SK-N-SH (cell line): Measurements from ENCODE around the gene KAT8. TPM values are rescaled to one million over a fixed set of nuclear protein-coding genes. Genes with fewer than 3 reads are reported as not detected.

Experiments used
- CTCF ChIA-PET: fragments of 300-600, 350-600 bp; formaldehyde crosslinking; extraction: SDS; loops from one replicate; lab custom pipeline; 2021; lab: Yijun Ruan, JAX
- POLR2A ChIA-PET: fragments of 350-600 bp; sonication (Branson Sonifier 250); formaldehyde crosslinking; extraction: SDS; loops from one replicate; lab custom pipeline; 2020; ENCODE audit warnings: antibody characterized with exemption, inconsistent platforms; lab: Yijun Ruan, JAX
- DNase-seq: peaks from one replicate; pipeline ENCODE4 v3.0.0; 2012
- H2AFZ ChIP-seq: fragments of 200-600 bp; sonication (generic); 2 replicates; pipeline ENCODE4 v1.8.1; 2016; ENCODE audit warnings: antibody characterized with exemption, mild to moderate bottlenecking, low read depth
- H3F3A ChIP-seq: fragments of 200-600 bp; sonication (generic); replicated peaks from 2 replicates; pipeline ENCODE3; 2016; ENCODE audit warnings: antibody characterized with exemption, mild to moderate bottlenecking; ENCODE audit not compliant: insufficient read depth
- H3K27ac ChIP-seq, 2 experiments: fragments of 200-500 bp in 1 of 2; fragments of 200-600 bp in 1 of 2; sonication (Bioruptor generic) in 1 of 2; sonication (generic), shearing (Covaris generic) in 1 of 2; 2 replicates each; pipeline versions ENCODE4 v1.5.1 to v1.6.1; 2014 to 2016; ENCODE audit warnings: low read depth in 2 of 2, inconsistent platforms in 1 of 2, low read length in 1 of 2, mild to moderate bottlenecking in 1 of 2, mixed read lengths in 1 of 2
- H3K27me3 ChIP-seq: fragments of 200-600 bp; sonication (generic), shearing (Covaris generic); 2 replicates; pipeline ENCODE4 v1.6.1; 2016; ENCODE audit warnings: mixed run types; ENCODE audit not compliant: insufficient read depth
- H3K36me3 ChIP-seq, 2 experiments: fragments of 200-500 bp in 1 of 2; fragments of 200-600 bp in 1 of 2; sonication (Bioruptor generic) in 1 of 2; sonication (generic) in 1 of 2; replicated peaks in 1 of 2; 2 replicates each; pipeline versions ENCODE3 to v1.5.1; 2014 to 2016; ENCODE audit warnings: low read length in 1 of 2, mild to moderate bottlenecking in 1 of 2; ENCODE audit not compliant: insufficient read depth in 2 of 2, control insufficient read depth in 1 of 2
- H3K4me1 ChIP-seq, 2 experiments: fragments of 200-500 bp in 1 of 2; fragments of 200-600 bp in 1 of 2; sonication (Bioruptor generic) in 1 of 2; sonication (generic), shearing (Covaris generic) in 1 of 2; 2 replicates each; pipeline versions ENCODE4 v1.5.1 to v1.6.1; 2014 to 2016; ENCODE audit warnings: low read depth in 1 of 2, low read length in 1 of 2, mixed run types in 1 of 2; ENCODE audit not compliant: insufficient read depth in 2 of 2, control insufficient read depth in 1 of 2
- H3K4me2 ChIP-seq: fragments of 200-600 bp; sonication (generic), shearing (Covaris generic); 2 replicates; pipeline ENCODE4 v1.6.1; 2017; ENCODE audit warnings: mixed run types
- H3K4me3 ChIP-seq, 2 experiments: fragments of 200-500 bp in 1 of 2; fragments of 200-600 bp in 1 of 2; sonication (Bioruptor generic) in 1 of 2; sonication (generic), shearing (Covaris generic) in 1 of 2; 2 replicates each; pipeline versions ENCODE4 v1.5.1 to v1.8.1; 2014 to 2016; ENCODE audit warnings: low read depth in 2 of 2, inconsistent platforms in 1 of 2, low read length in 1 of 2, mild to moderate bottlenecking in 1 of 2, mixed read lengths in 1 of 2, moderate library complexity in 1 of 2
- H3K79me2 ChIP-seq: fragments of 200-600 bp; sonication (generic); 2 replicates; pipeline ENCODE4 v1.8.1; 2017; ENCODE audit warnings: mild to moderate bottlenecking; ENCODE audit not compliant: insufficient read depth
- H3K9ac ChIP-seq: fragments of 200-600 bp; sonication (generic); 2 replicates; pipeline ENCODE4 v1.6.1; 2017; ENCODE audit warnings: mixed run types
- H3K9me2 ChIP-seq: fragments of 200-600 bp; sonication (generic); 2 replicates; pipeline ENCODE4 v1.6.1; 2017; ENCODE audit warnings: mixed run types
- H3K9me3 ChIP-seq: fragments of 200-600 bp; sonication (generic); 2 replicates; pipeline ENCODE4 v1.6.1; 2017; ENCODE audit warnings: mixed run types, mild to moderate bottlenecking, moderate library complexity
- H4K20me1 ChIP-seq: fragments of 200-600 bp; sonication (generic); 2 replicates; pipeline ENCODE4 v1.6.1; 2017; ENCODE audit warnings: mild to moderate bottlenecking, mixed run types; ENCODE audit not compliant: insufficient read depth
- ELF1 ChIP-seq: IDR thresholded peaks from 2 replicates; pipeline ENCODE4 v1.4.0; 2012
- FOXJ3 ChIP-seq: sonication (generic); formaldehyde crosslinking; IDR thresholded peaks from 2 replicates; pipeline ENCODE4 v1.5.1; 2020; ENCODE audit warnings: mild to moderate bottlenecking, missing genetic modification reagents
- MEF2A ChIP-seq: IDR thresholded peaks from 2 replicates; pipeline ENCODE4 v1.4.0; 2012; ENCODE audit warnings: low read depth, borderline replicate concordance
- MXI1 ChIP-seq: IDR thresholded peaks from 2 replicates; pipeline ENCODE4 v1.6.1; 2012; ENCODE audit warnings: mild to moderate bottlenecking, low read depth, low read length, improper control_type of control experiment
- NFIC ChIP-seq: IDR thresholded peaks from 2 replicates; pipeline ENCODE4 v1.4.0; 2012; ENCODE audit warnings: borderline replicate concordance
- POLR2AphosphoS5 ChIP-seq: IDR thresholded peaks from 2 replicates; pipeline ENCODE4 v1.6.1; 2012; ENCODE audit warnings: low read depth, low read length
- RXRA ChIP-seq: IDR thresholded peaks from 2 replicates; pipeline ENCODE4 v1.4.0; 2012; ENCODE audit warnings: low read depth, mild to moderate bottlenecking, borderline replicate concordance
- TAF1 ChIP-seq: IDR thresholded peaks from 2 replicates; pipeline ENCODE4 v1.6.1; 2012; ENCODE audit warnings: low read depth, mild to moderate bottlenecking, low read length, moderate library complexity, borderline replicate concordance
- TEAD4 ChIP-seq: IDR thresholded peaks from 2 replicates; pipeline ENCODE4 v1.4.0; 2012; ENCODE audit warnings: mild to moderate bottlenecking, borderline replicate concordance; ENCODE audit not compliant: insufficient read depth
- WGBS: methylation state at CpG from one replicate; pipeline ENCODE4 v1.1.6; 2017; ENCODE audit warnings: low lambda C conversion rate; 5-methylcytosine and 5-hydroxymethylcytosine counted together
- polyA plus RNA-seq, 3 experiments: library from polyadenylated mRNA; depleted of rRNA; stranded (reverse); fragments of >200 nt; gene quantifications; 2 replicates each; pipeline ENCODE4 v1.2.3, GENCODE V29; 2012
- TF ChIP-seq, protein P1 (sequence below): IDR thresholded peaks from 2 replicates; pipeline ENCODE4 v1.6.1; 2012; ENCODE audit warnings: mild to moderate bottlenecking, low read depth, low read length, moderate library complexity
- TF ChIP-seq, protein P2 (sequence below): fragments of 150-350 bp; IDR thresholded peaks from 2 replicates; pipeline ENCODE4 v1.6.1; 2016; ENCODE audit warnings: mild to moderate bottlenecking, low read depth, low read length
- TF ChIP-seq, protein P3 (sequence below): IDR thresholded peaks from 2 replicates; pipeline ENCODE4; 2012
- TF ChIP-seq, protein P4 (sequence below): IDR thresholded peaks from 2 replicates; pipeline ENCODE4 v1.4.0; 2012; ENCODE audit warnings: low read depth, borderline replicate concordance
- TF ChIP-seq, protein P5 (sequence below): IDR thresholded peaks from 2 replicates; pipeline ENCODE4 v1.4.0; 2012; ENCODE audit warnings: low read depth
- TF ChIP-seq, protein P6 (sequence below): fragments of 150-350 bp; IDR thresholded peaks from 2 replicates; pipeline ENCODE4 v1.6.1; 2017; ENCODE audit warnings: antibody characterized with exemption, low read length, low read depth, borderline replicate concordance

The KAT8 gene
- polyA plus RNA-seq, 1 of the 3 experiments (the other 2 are of a cell fraction) = 52.0 TPM

DNA sequence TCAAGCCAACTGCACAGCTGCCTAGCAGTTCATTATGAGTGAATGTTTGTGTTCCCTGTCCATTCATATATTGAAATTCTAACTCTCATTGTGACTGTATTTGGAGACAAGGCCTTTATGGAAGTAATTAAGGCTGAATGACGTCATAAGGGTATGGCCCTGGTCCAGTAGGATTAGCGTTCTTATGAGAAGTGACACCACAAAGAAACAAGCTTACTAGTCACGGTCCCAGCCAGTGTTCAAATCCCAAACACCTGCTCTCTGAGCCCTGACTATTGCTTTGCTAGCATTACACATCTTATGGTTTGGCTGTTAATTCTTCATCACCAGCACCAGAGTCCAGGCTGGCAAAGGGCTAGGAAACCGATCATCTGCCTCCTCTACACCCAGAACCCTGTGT, 45.6 kb upstream of the KAT8 start:
- peak overlapping the region; percentile 93 to 95 for H3K27ac ChIP-seq
- no peak overlapping the region for H2AFZ ChIP-seq
- peak overlapping the region; percentile 90 to 95 for H3K4me3 ChIP-seq
- H3K4me2 ChIP-seq = peak overlapping the region; percentile 93
- ChIA-PET POLR2A (interaction anchor here (2.7 kb wide), 1 partner anchor 108 kb away, joined by 15 read pairs; the partner anchor contains the start of gene FUS), CTCF (interaction anchor here (1.0 to 1.5 kb wide), 4 partner anchors 17 to 75 kb away, joined by 3 to 6 read pairs (median 3); partner anchors contain the start of gene PRSS53)
- no peaks in the 10 kb centered on the region for H3K9me2 ChIP-seq
- DNase-seq = no peak
- H3K9ac ChIP-seq = peak overlapping the region; percentile 95
- no peaks in the 10 kb centered on the region for H3K27me3 ChIP-seq
- TF ChIP-seq RXRA = no peak
- TF ChIP-seq, protein P1, sequence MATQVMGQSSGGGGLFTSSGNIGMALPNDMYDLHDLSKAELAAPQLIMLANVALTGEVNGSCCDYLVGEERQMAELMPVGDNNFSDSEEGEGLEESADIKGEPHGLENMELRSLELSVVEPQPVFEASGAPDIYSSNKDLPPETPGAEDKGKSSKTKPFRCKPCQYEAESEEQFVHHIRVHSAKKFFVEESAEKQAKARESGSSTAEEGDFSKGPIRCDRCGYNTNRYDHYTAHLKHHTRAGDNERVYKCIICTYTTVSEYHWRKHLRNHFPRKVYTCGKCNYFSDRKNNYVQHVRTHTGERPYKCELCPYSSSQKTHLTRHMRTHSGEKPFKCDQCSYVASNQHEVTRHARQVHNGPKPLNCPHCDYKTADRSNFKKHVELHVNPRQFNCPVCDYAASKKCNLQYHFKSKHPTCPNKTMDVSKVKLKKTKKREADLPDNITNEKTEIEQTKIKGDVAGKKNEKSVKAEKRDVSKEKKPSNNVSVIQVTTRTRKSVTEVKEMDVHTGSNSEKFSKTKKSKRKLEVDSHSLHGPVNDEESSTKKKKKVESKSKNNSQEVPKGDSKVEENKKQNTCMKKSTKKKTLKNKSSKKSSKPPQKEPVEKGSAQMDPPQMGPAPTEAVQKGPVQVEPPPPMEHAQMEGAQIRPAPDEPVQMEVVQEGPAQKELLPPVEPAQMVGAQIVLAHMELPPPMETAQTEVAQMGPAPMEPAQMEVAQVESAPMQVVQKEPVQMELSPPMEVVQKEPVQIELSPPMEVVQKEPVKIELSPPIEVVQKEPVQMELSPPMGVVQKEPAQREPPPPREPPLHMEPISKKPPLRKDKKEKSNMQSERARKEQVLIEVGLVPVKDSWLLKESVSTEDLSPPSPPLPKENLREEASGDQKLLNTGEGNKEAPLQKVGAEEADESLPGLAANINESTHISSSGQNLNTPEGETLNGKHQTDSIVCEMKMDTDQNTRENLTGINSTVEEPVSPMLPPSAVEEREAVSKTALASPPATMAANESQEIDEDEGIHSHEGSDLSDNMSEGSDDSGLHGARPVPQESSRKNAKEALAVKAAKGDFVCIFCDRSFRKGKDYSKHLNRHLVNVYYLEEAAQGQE = no peak
- no peak for TF ChIP-seq MXI1
- TF ChIP-seq ELF1 = no peak
- TF ChIP-seq, protein P2, sequence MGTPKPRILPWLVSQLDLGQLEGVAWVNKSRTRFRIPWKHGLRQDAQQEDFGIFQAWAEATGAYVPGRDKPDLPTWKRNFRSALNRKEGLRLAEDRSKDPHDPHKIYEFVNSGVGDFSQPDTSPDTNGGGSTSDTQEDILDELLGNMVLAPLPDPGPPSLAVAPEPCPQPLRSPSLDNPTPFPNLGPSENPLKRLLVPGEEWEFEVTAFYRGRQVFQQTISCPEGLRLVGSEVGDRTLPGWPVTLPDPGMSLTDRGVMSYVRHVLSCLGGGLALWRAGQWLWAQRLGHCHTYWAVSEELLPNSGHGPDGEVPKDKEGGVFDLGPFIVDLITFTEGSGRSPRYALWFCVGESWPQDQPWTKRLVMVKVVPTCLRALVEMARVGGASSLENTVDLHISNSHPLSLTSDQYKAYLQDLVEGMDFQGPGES = no peak
- no peak for TF ChIP-seq FOXJ3 (CRISPR knock-in tag)
- TF ChIP-seq, protein P3, sequence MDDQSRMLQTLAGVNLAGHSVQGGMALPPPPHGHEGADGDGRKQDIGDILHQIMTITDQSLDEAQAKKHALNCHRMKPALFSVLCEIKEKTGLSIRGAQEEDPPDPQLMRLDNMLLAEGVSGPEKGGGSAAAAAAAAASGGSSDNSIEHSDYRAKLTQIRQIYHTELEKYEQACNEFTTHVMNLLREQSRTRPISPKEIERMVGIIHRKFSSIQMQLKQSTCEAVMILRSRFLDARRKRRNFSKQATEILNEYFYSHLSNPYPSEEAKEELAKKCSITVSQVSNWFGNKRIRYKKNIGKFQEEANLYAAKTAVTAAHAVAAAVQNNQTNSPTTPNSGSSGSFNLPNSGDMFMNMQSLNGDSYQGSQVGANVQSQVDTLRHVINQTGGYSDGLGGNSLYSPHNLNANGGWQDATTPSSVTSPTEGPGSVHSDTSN = no peak
- TF ChIP-seq NFIC = no peak
- no peaks in the 10 kb centered on the region for H3K9me3 ChIP-seq
- 12% methylated on average over 4 of the region's 4 CpGs for WGBS
- no peaks in the 10 kb centered on the region for H4K20me1 ChIP-seq
- peaks cover 5 to 14% of the 10 kb centered on the region in 2 experiments; a peak in 3 of 4 replicates for H3K4me1 ChIP-seq
- peaks cover 9% of the 10 kb centered on the region for H3F3A ChIP-seq
- peaks cover 87% of the 10 kb centered on the region for H3K79me2 ChIP-seq
- peaks cover 4 to 10% of the 10 kb centered on the region in 2 experiments for H3K36me3 ChIP-seq

DNA sequence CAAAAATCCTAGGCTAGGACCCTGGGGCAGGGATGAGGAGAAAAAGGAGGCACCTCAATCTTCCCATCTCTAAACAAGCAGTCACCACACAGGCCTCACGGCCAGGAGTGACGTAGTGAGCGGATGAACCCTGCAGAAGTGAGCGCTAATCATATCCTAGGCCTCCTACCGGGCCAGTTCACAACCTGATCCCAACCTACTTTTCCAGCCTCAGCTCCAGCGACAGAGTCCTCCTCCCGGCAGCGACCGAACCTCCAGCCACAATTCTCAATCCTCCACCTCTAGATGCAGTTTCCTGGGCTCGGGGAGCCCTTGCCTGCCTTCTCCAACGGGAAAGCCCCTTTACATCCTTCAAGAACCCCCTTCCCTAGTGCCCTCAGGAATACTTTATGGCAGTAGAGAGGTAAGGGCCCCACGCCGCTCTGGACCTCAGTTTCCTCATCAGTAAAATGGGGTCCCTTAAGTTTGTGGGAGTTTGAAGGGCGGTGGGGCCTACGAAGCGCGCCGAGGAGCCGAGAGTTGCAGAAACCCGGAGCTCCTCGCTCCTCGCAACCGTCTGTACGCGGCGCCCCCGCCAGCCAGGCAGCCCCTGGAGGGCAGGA, 44.8 kb upstream of the KAT8 start:
- Histone ChIP-seq H3K27me3 (no peaks in the 10 kb centered on the region), H2AFZ (peak overlapping the region; percentile 83), H3K4me2 (peak overlapping the region; percentile 93), H3K36me3 (peaks cover 11 to 18% of the 10 kb centered on the region in 2 experiments), H3F3A (peaks cover 7% of the 10 kb centered on the region), H3K9ac (peak overlapping the region; percentile 95), H3K79me2 (peaks cover 87% of the 10 kb centered on the region), H3K9me2 (no peaks in the 10 kb centered on the region), H3K9me3 (no peaks in the 10 kb centered on the region), H4K20me1 (no peaks in the 10 kb centered on the region), H3K27ac (peak overlapping the region; percentile 93 to 95), H3K4me3 (peak overlapping the region; percentile 90 to 95), H3K4me1 (peaks cover 5 to 14% of the 10 kb centered on the region in 2 experiments; a peak in 3 of 4 replicates)
- ChIA-PET POLR2A (interaction anchor here (0.6 to 2.7 kb wide), 4 partner anchors 39 to 107 kb away, joined by 3 to 15 read pairs (median 10); partner anchors contain the start of genes FUS, KAT8 and STX4), CTCF (interaction anchor here (1.0 to 4.3 kb wide), 5 partner anchors 16 to 119 kb away, joined by 3 to 19 read pairs (median 3); partner anchors contain the start of gene PRSS53)
- DNase-seq = peak; percentile 62
- WGBS = 2% methylated on average over 23 of the region's 27 CpGs
- TF ChIP-seq NFIC (no peak), MEF2A (no peak), MXI1 (no peak), TAF1 (no peak), TEAD4 (no peak), FOXJ3 (CRISPR knock-in tag) (no peak), POLR2AphosphoS5 (no peak; the same call in 1 of the 2 replicates)
- TF ChIP-seq, protein P4, sequence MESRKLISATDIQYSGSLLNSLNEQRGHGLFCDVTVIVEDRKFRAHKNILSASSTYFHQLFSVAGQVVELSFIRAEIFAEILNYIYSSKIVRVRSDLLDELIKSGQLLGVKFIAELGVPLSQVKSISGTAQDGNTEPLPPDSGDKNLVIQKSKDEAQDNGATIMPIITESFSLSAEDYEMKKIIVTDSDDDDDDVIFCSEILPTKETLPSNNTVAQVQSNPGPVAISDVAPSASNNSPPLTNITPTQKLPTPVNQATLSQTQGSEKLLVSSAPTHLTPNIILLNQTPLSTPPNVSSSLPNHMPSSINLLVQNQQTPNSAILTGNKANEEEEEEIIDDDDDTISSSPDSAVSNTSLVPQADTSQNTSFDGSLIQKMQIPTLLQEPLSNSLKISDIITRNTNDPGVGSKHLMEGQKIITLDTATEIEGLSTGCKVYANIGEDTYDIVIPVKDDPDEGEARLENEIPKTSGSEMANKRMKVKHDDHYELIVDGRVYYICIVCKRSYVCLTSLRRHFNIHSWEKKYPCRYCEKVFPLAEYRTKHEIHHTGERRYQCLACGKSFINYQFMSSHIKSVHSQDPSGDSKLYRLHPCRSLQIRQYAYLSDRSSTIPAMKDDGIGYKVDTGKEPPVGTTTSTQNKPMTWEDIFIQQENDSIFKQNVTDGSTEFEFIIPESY = no peak
- TF ChIP-seq, protein P5, sequence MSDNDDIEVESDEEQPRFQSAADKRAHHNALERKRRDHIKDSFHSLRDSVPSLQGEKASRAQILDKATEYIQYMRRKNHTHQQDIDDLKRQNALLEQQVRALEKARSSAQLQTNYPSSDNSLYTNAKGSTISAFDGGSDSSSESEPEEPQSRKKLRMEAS = no peak
- TF ChIP-seq, protein P6, sequence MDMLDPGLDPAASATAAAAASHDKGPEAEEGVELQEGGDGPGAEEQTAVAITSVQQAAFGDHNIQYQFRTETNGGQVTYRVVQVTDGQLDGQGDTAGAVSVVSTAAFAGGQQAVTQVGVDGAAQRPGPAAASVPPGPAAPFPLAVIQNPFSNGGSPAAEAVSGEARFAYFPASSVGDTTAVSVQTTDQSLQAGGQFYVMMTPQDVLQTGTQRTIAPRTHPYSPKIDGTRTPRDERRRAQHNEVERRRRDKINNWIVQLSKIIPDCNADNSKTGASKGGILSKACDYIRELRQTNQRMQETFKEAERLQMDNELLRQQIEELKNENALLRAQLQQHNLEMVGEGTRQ = no peak
